A673 (cell line): Measurements from ENCODE around the gene GTF2F1. TPM values are rescaled to one million over a fixed set of nuclear protein-coding genes. Genes with fewer than 3 reads are reported as not detected.
"Not testable (repeated sequence)": the region's sequence is repeated elsewhere in the genome, so short reads cannot be mapped to it uniquely, and the experiment has no call there.

Experiments
- BruUV-seq: library from RNA; stranded (reverse); fragments of 400-500 nt; replicated peaks from 2 replicates; lab custom pipeline; 2021; lab: Mats Ljungman, UMichigan
- CTCF ChIA-PET: fragments of 300-600 bp; sonication (Branson Sonifier 250); formaldehyde crosslinking; loops from one replicate; lab custom pipeline; 2022; ENCODE audit warnings: antibody characterized with exemption; lab: Charles Lee
- POLR2A ChIA-PET: fragments of 300-600 bp; sonication (Branson Sonifier 250); formaldehyde crosslinking; loops from one replicate; lab custom pipeline; 2022; ENCODE audit warnings: antibody characterized with exemption; ENCODE audit not compliant: low non-redundant PET; lab: Charles Lee
- DNase-seq: peaks from one replicate; pipeline ENCODE4 v3.0.0-alpha.2; 2015; ENCODE audit warnings: low spot score
- H3K27ac ChIP-seq: fragments of 200-600 bp; sonication (generic); 2 replicates; pipeline ENCODE4 v1.5.1; 2016; ENCODE audit warnings: mixed run types, low read depth, mild to moderate bottlenecking, mixed read lengths, antibody characterized with exemption, low read length; ENCODE audit not compliant: poor library complexity, severe bottlenecking
- H3K27me3 ChIP-seq: fragments of 200-600 bp; sonication (generic); replicated peaks from 2 replicates; pipeline ENCODE4 v1.6.1; 2017; ENCODE audit warnings: mixed run types, low read depth, mild to moderate bottlenecking, mixed read lengths, antibody characterized with exemption, low read length; ENCODE audit not compliant: insufficient read depth, poor library complexity
- H3K36me3 ChIP-seq: fragments of 200-600 bp; sonication (generic); 2 replicates; pipeline ENCODE4 v1.6.1; 2016; ENCODE audit warnings: mixed run types, mild to moderate bottlenecking, mixed read lengths, antibody characterized with exemption, low read length; ENCODE audit not compliant: insufficient read depth, poor library complexity, severe bottlenecking
- H3K4me1 ChIP-seq: fragments of 200-600 bp; sonication (generic); 2 replicates; pipeline ENCODE4 v1.6.1; 2017; ENCODE audit warnings: mixed run types, mild to moderate bottlenecking, mixed read lengths, antibody characterized with exemption, low read length; ENCODE audit not compliant: insufficient read depth, poor library complexity, severe bottlenecking
- H3K4me3 ChIP-seq: fragments of 200-600 bp; sonication (generic); 2 replicates; pipeline ENCODE4 v1.5.1; 2016; ENCODE audit warnings: low read depth, mixed run types, mild to moderate bottlenecking, mixed read lengths, low read length; ENCODE audit not compliant: poor library complexity, severe bottlenecking
- H3K9me3 ChIP-seq: fragments of 200-600 bp; sonication (generic); 2 replicates; pipeline ENCODE4 v1.6.1; 2016; ENCODE audit warnings: mixed run types, low read depth, mild to moderate bottlenecking, mixed read lengths, antibody characterized with exemption, low read length; ENCODE audit not compliant: poor library complexity, severe bottlenecking
- EZH2 ChIP-seq: fragments of 200-600 bp; sonication (generic); IDR thresholded peaks from 2 replicates; pipeline ENCODE4 v1.6.1; 2017; ENCODE audit warnings: borderline replicate concordance, low read depth, mild to moderate bottlenecking, mixed read lengths, antibody characterized with exemption, low read length; ENCODE audit not compliant: poor library complexity, severe bottlenecking
- intact Hi-C: fragments of 100-400 bp; cut with micrococcal nuclease; formaldehyde crosslinking; loops from one replicate; pipeline ENCODE4 v1.10.0; 2022; ENCODE audit not compliant: unreplicated experiment
- total RNA-seq: library from RNA; stranded (reverse); gene quantifications from 2 replicates; pipeline ENCODE4 v1.2.3, GENCODE V29; 2021
- TF ChIP-seq, protein P1 (sequence below): fragments of 300-800, 200-600 bp; sonication (generic); conservative IDR thresholded peaks from 2 replicates; pipeline ENCODE4 v1.5.1; 2017; ENCODE audit warnings: low read depth, mild to moderate bottlenecking, antibody characterized with exemption, low read length, moderate library complexity, mixed read lengths

Gene GTF2F1
- total RNA-seq, 1 experiment from 2014 or later = 106 TPM

DNA sequence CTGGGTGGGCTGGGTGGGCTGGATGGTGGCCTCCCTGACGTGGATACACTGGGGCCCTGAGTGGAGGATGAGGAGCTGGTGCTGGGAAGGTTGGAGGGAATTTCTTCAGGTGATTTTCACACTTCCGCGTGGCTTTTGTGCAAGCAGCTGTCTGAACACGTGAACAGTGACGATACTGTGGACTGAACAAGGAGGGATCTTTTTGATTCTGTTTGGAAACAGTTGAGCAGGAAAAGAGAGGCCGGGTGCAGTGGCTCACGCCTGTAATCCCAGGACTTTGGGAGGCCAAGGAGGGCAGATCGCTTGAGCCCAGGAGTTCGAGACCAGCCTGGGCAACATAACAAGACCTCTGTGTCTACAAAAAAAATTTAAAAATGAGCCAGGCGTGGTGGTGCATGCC, 9.1 kb upstream of the GTF2F1 start:
- no peak overlapping the region for H3K4me3 ChIP-seq
- ChIA-PET CTCF (interaction anchor here (0.6 kb wide), 1 partner anchor 246 kb away, joined by 7 read pairs; no protein-coding TSS in a partner anchor), POLR2A (no interaction called here)
- H3K9me3 ChIP-seq = no peaks in the 10 kb centered on the region
- no peaks in the 10 kb centered on the region for H3K4me1 ChIP-seq
- no TSS peak for BruUV-seq
- no peaks in the 10 kb centered on the region for H3K27me3 ChIP-seq
- intact Hi-C loops = no loop called here
- no peaks in the 10 kb centered on the region for H3K36me3 ChIP-seq
- no peak overlapping the region for H3K27ac ChIP-seq
- TF ChIP-seq, protein P1, sequence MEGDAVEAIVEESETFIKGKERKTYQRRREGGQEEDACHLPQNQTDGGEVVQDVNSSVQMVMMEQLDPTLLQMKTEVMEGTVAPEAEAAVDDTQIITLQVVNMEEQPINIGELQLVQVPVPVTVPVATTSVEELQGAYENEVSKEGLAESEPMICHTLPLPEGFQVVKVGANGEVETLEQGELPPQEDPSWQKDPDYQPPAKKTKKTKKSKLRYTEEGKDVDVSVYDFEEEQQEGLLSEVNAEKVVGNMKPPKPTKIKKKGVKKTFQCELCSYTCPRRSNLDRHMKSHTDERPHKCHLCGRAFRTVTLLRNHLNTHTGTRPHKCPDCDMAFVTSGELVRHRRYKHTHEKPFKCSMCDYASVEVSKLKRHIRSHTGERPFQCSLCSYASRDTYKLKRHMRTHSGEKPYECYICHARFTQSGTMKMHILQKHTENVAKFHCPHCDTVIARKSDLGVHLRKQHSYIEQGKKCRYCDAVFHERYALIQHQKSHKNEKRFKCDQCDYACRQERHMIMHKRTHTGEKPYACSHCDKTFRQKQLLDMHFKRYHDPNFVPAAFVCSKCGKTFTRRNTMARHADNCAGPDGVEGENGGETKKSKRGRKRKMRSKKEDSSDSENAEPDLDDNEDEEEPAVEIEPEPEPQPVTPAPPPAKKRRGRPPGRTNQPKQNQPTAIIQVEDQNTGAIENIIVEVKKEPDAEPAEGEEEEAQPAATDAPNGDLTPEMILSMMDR = no peak
- no peak for TF ChIP-seq EZH2
- no peak for DNase-seq

DNA sequence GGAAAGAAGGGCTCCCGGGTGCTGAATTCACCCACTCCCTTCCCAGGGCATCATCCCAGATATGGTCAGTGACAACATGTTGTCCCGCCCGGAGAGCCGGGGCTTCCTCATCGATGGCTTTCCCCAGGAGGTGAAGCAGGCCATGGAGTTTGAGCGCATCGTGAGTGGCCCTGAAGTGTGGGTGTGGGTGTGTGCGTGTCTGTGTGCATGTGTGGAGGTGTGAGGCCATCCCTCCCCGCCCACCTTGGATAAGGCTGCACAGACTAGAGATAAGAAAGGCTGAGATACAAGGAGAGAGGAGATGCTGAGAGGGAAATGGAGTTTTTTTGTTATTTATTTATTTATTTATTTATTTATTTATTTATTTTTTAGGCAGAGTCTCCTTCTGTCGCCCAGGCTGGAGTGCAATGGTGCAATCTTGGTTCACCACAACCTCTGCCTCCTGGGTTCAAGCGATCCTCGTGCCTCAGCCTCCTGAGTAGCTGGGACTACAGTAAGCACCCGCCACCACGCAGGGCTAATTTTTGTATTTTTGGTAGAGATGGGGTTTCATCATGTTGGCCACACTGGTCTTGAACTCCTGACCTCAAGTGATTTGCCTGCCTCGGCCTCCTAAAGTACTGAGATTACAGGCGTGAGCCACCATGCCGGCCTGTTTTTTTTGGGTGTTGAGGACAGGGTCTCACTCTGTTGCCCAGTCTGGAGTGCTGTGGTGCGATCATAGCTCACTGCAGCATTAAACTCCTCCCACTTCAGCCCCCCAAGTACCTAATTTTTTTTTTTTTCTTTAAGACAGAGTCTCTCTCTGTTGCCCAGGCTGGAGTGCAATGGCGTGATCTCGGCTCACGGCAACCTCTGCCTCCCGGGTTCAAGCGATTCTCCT, 7.3 kb upstream of the GTF2F1 start:
- H3K4me1 ChIP-seq, intact Hi-C loops, H3K27ac ChIP-seq, POLR2A ChIA-PET, H3K9me3 ChIP-seq, BruUV-seq, H3K36me3 ChIP-seq, H3K4me3 ChIP-seq, CTCF ChIA-PET, DNase-seq, H3K27me3 ChIP-seq: not testable (repeated sequence)

DNA sequence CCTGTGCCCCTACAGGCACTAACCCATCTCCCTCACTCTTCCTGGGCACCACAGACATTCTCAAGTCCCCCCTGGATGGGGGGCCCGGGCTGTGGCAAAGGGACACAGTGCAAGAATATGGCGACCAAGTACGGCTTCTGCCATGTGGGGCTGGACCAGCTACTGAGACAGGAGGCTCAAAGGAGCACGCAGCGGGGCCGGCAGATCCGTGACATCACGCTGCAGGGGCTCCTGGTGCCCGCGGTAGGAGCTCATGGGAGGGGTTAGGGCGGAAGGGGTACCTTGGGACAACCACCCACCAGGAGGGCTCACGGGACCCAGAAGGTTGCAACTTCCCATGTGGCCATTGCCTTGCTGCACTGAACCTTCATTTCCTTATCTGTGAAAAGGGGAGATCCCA, 3.3 kb upstream of the GTF2F1 start:
- no peak for DNase-seq
- BruUV-seq = no TSS peak
- intact Hi-C loops = no loop called here
- no peaks in the 10 kb centered on the region for H3K9me3 ChIP-seq
- H3K4me3 ChIP-seq = no peak overlapping the region
- H3K4me1 ChIP-seq = peaks cover 14% of the 10 kb centered on the region
- H3K27me3 ChIP-seq = no peaks in the 10 kb centered on the region
- POLR2A ChIA-PET = no interaction called here
- CTCF ChIA-PET = no interaction called here
- H3K27ac ChIP-seq = no peak overlapping the region
- H3K36me3 ChIP-seq = peaks cover 8% of the 10 kb centered on the region
- TF ChIP-seq, protein P1 = no peak
- no peak for TF ChIP-seq EZH2
